OCI-M1 (cell line): Measurements from ENCODE around the gene CCT8L2.
"Not testable (repeated sequence)": the region's sequence is repeated elsewhere in the genome, so short reads cannot be mapped to it uniquely, and the experiment has no call there.

Experiments used
- DNase-seq: peaks from one replicate; lab custom pipeline; 2025; lab: John Stamatoyannopoulos, UW

CCT8L2 gene

GRCh38 chr22:16592710-16593109 is at the start of gene CCT8L2:
Gene CCT8L2 (minus strand): TSS chr22:16592810. CDS start chr22:16592550, 260 bp downstream.
- DNase-seq = not testable (repeated sequence)

GRCh38 chr22:16635442-16635841 is 42.8 kb upstream of the CCT8L2 start:
- DNase-seq = not testable (repeated sequence)

GRCh38 chr22:16634092-16634491 is 41.5 kb upstream of the CCT8L2 start:
- not testable (repeated sequence) for DNase-seq

- DNase-seq = not testable (repeated sequence)
Measured at GRCh38 chr22:16628476-16628875, 35.9 kb upstream of the CCT8L2 start.

- not testable (repeated sequence) for DNase-seq
Measured at GRCh38 chr22:16625018-16625417, 32.4 kb upstream of the CCT8L2 start.

GRCh38 chr22:16623595-16623994 is 31.0 kb upstream of the CCT8L2 start:
- DNase-seq = not testable (repeated sequence)

GRCh38 chr22:16617516-16617915 is 24.9 kb upstream of the CCT8L2 start:
- not testable (repeated sequence) for DNase-seq

GRCh38 chr22:16616390-16616938 is 23.9 kb upstream of the CCT8L2 start:
- not testable (repeated sequence) for DNase-seq

GRCh38 chr22:16615606-16616245 is 23.1 kb upstream of the CCT8L2 start:
- DNase-seq = not testable (repeated sequence)

GRCh38 chr22:16609548-16610261 is 17.1 kb upstream of the CCT8L2 start:
- DNase-seq = no peak

- DNase-seq = no peak
Measured at GRCh38 chr22:16608931-16609330, 16.3 kb upstream of the CCT8L2 start.

- not testable (repeated sequence) for DNase-seq
Measured at GRCh38 chr22:16604257-16604998, 11.8 kb upstream of the CCT8L2 start.

- not testable (repeated sequence) for DNase-seq
Measured at GRCh38 chr22:16603770-16604242, 11.2 kb upstream of the CCT8L2 start.

GRCh38 chr22:16603448-16603768 is 10.8 kb upstream of the CCT8L2 start:
- no peak for DNase-seq

- DNase-seq = not testable (repeated sequence)
Measured at GRCh38 chr22:16602728-16603447, 10.3 kb upstream of the CCT8L2 start.

GRCh38 chr22:16602224-16602727 is 9.7 kb upstream of the CCT8L2 start:
- not testable (repeated sequence) for DNase-seq

- no peak for DNase-seq
Measured at GRCh38 chr22:16601437-16602223, 9.0 kb upstream of the CCT8L2 start.

- not testable (repeated sequence) for DNase-seq
Measured at GRCh38 chr22:16600644-16601436, 8.2 kb upstream of the CCT8L2 start.

- not testable (repeated sequence) for DNase-seq
Measured at GRCh38 chr22:16599648-16600047, 7.0 kb upstream of the CCT8L2 start.

- not testable (repeated sequence) for DNase-seq
Measured at GRCh38 chr22:16595251-16595650, 2.6 kb upstream of the CCT8L2 start.
